ENCODE results near the gene MAP2K6.

- TF ChIP-seq, protein P1, sequence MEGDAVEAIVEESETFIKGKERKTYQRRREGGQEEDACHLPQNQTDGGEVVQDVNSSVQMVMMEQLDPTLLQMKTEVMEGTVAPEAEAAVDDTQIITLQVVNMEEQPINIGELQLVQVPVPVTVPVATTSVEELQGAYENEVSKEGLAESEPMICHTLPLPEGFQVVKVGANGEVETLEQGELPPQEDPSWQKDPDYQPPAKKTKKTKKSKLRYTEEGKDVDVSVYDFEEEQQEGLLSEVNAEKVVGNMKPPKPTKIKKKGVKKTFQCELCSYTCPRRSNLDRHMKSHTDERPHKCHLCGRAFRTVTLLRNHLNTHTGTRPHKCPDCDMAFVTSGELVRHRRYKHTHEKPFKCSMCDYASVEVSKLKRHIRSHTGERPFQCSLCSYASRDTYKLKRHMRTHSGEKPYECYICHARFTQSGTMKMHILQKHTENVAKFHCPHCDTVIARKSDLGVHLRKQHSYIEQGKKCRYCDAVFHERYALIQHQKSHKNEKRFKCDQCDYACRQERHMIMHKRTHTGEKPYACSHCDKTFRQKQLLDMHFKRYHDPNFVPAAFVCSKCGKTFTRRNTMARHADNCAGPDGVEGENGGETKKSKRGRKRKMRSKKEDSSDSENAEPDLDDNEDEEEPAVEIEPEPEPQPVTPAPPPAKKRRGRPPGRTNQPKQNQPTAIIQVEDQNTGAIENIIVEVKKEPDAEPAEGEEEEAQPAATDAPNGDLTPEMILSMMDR (IDR thresholded peaks at IDR 0.05): no peak
- no peak for TF ChIP-seq POLR2A (IDR thresholded peaks at IDR 0.05)
These were observed 30.6 kb downstream of the MAP2K6 start for GRCh38 chr17:69445132-69445531.
